ENCODE results near the gene GAS2L3.

DNA sequence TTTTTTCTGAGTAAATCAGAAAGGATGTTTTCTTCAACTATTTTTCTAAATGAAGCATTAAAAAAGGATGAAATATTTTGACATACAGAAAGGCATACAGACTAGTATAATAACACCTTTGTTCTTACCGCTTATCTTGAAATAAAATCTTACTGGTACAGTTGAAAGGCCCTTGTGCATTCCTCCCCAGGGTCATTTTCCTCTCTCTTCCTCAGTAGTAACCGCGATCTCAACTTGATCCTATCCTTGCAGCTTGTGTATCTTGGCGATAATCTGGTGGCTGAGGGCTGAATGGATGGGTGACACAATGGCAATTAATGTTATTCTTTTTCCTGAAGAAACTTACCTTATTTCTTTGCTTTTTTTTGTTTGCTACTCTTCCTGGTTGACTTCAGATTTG lies 18.5 kb downstream of the GAS2L3 start:
- TF ChIP-seq, protein P1, sequence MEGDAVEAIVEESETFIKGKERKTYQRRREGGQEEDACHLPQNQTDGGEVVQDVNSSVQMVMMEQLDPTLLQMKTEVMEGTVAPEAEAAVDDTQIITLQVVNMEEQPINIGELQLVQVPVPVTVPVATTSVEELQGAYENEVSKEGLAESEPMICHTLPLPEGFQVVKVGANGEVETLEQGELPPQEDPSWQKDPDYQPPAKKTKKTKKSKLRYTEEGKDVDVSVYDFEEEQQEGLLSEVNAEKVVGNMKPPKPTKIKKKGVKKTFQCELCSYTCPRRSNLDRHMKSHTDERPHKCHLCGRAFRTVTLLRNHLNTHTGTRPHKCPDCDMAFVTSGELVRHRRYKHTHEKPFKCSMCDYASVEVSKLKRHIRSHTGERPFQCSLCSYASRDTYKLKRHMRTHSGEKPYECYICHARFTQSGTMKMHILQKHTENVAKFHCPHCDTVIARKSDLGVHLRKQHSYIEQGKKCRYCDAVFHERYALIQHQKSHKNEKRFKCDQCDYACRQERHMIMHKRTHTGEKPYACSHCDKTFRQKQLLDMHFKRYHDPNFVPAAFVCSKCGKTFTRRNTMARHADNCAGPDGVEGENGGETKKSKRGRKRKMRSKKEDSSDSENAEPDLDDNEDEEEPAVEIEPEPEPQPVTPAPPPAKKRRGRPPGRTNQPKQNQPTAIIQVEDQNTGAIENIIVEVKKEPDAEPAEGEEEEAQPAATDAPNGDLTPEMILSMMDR (IDR thresholded peaks at IDR 0.05), result no peak
- TF ChIP-seq POLR2A (IDR thresholded peaks at IDR 0.05), result no peak

All from adrenal gland (tissue), 5 donors.